SKM-1 treated with dmso at 0.1 percent for 144 hours (cell line): Measurements from ENCODE around the gene SMC4.

ENCODE experiments used
- DNase-seq: peaks from one replicate; lab custom pipeline; 2025; ENCODE audit not compliant: unreplicated experiment; lab: John Stamatoyannopoulos, UW

SMC4 gene

GRCh38 chr3:160475153-160475552, 75.7 kb downstream of the SMC4 start:
- DNase-seq: no peak

GRCh38 chr3:160475884-160476283, 76.4 kb downstream of the SMC4 start:
- no peak for DNase-seq

GRCh38 chr3:160477750-160478149, 78.3 kb downstream of the SMC4 start:
- no peak for DNase-seq

- DNase-seq: no peak
These were observed 78.9 kb downstream of the SMC4 start for GRCh38 chr3:160478338-160478737.

GRCh38 chr3:160479376-160479775, 79.9 kb downstream of the SMC4 start:
- no peak for DNase-seq

- no peak for DNase-seq
These were observed 81.5 kb downstream of the SMC4 start for GRCh38 chr3:160480931-160481330.

- DNase-seq: no peak
These were observed 82.4 kb downstream of the SMC4 start for GRCh38 chr3:160481856-160482255.

GRCh38 chr3:160482796-160483195, 83.3 kb downstream of the SMC4 start:
- no peak for DNase-seq
